ENCODE measurements around the gene APOA1. TPM values are rescaled to one million over a fixed set of nuclear protein-coding genes. Genes with fewer than 3 reads are reported as not detected.

The APOA1 gene
- total and polyA plus RNA-seq, 2 experiments from 2014 or later = 0.23 TPM; not detected in 1

DNA sequence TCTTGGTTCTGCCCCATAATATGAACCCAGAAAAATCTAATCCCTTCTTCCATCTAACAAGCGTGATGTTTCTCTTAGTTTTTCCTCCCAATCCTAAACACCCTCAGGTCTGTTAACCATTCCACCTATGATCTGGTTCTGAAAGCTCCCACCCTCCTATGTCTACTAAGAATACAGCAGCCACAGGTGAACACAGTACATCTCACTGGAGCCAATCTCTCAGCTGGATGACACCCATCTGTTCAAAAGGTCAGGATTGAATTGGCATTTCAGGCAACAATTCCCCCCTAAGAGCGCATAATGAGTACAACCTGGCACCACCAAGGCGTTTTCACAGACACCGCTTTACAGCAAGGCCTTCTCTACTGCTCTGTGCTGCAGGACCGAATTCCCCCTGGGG, 19.0 kb upstream of the APOA1 start:
- in situ Hi-C loops (cut with MboI) = no loop called here
- DNase-seq = no peak
- WGBS, 2 experiments (ENCODE audit: low coverage in 1 of 2, low lambda C conversion rate in 2 of 2, missing lambda C conversion rate in 2 of 2) = 97 to 98% methylated on average over 5 of the region's 5 CpGs

DNA sequence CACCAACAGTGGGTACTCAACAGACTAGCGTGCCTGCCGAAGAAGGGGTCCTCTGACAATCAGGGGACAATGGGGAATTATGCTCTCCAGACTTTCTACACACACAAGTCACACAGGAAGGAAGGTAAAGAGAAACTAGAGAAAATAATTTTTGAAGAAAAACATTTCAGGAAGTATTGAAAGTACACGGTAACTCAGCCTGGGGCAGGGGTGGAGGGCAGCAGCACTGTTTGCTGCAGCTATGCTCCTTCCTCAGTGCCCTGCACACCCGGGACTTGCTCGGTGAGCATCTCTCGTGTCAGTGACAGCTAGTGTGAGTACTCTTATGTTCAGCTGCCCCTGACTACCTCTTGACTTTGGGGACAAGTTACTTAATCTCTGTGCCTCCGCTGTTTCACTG, 18.0 kb upstream of the APOA1 start:
- Histone ChIP-seq H3K4me1 (ENCODE audit: insufficient read depth) (peaks cover 45% of the 10 kb centered on the region), H3K4me2 (ENCODE audit: unreplicated experiment) (no peak overlapping the region), H2AFZ (no peak overlapping the region), H3K79me2 (ENCODE audit: insufficient read depth) (peaks cover 7% of the 10 kb centered on the region; the same call in 1 of the 2 replicates), H3K4me3 (no peak overlapping the region), H3K27me3 (replicated peaks; ENCODE audit: insufficient read depth) (no peaks in the 10 kb centered on the region), H3K9ac (no peak overlapping the region), H4K20me1 (ENCODE audit: insufficient read depth) (no peaks in the 10 kb centered on the region), H3K27ac (no peak overlapping the region), H3K9me2 (ENCODE audit: insufficient read depth) (no peaks in the 10 kb centered on the region), H3F3A (ENCODE audit: insufficient read depth) (peaks cover 39% of the 10 kb centered on the region), H3K9me3 (ENCODE audit: low read depth) (no peaks in the 10 kb centered on the region), H3K36me3 (ENCODE audit: low read depth) (no peaks in the 10 kb centered on the region; the same call in 1 of the 2 replicates)
- no peak for TF ChIP-seq EZH2 (IDR thresholded peaks at IDR 0.05; ENCODE audit: insufficient read depth, poor library complexity, severe bottlenecking)
- no peak for TF ChIP-seq EZH2phosphoT487 (IDR thresholded peaks at IDR 0.05; ENCODE audit: insufficient read depth, low read depth)
- in situ Hi-C loops (cut with MboI) = no loop called here
- DNase-seq = no peak
- 97 to 98% methylated on average over 7 of the region's 7 CpGs for WGBS, 2 experiments (ENCODE audit: low coverage in 1 of 2, low lambda C conversion rate in 2 of 2, missing lambda C conversion rate in 2 of 2)

More for the DNA sequence above, 19.0 kb upstream of the APOA1 start:
- no peaks in the 10 kb centered on the region; the same call in 1 of the 2 replicates for H3K36me3 ChIP-seq (ENCODE audit: low read depth)
- H3K79me2 ChIP-seq (ENCODE audit: insufficient read depth) = peaks cover 7% of the 10 kb centered on the region; the same call in 1 of the 2 replicates
- no peak for TF ChIP-seq EZH2phosphoT487 (IDR thresholded peaks at IDR 0.05; ENCODE audit: insufficient read depth, low read depth)
- TF ChIP-seq EZH2 (IDR thresholded peaks at IDR 0.05; ENCODE audit: insufficient read depth, poor library complexity, severe bottlenecking) = no peak
- H3K4me1 ChIP-seq (ENCODE audit: insufficient read depth) = peaks cover 54% of the 10 kb centered on the region
- no peak overlapping the region for H3K9ac ChIP-seq
- H2AFZ ChIP-seq = no peak overlapping the region
- H3K4me2 ChIP-seq (ENCODE audit: unreplicated experiment) = no peak overlapping the region
- H3K9me2 ChIP-seq (ENCODE audit: insufficient read depth) = no peaks in the 10 kb centered on the region
- H3K9me3 ChIP-seq (ENCODE audit: low read depth) = no peaks in the 10 kb centered on the region
- no peaks in the 10 kb centered on the region for H4K20me1 ChIP-seq (ENCODE audit: insufficient read depth)
- H3K4me3 ChIP-seq = no peak overlapping the region
- no peak overlapping the region for H3K27ac ChIP-seq
- peaks cover 49% of the 10 kb centered on the region for H3F3A ChIP-seq (ENCODE audit: insufficient read depth)
- H3K27me3 ChIP-seq (replicated peaks; ENCODE audit: insufficient read depth) = no peaks in the 10 kb centered on the region

DNA sequence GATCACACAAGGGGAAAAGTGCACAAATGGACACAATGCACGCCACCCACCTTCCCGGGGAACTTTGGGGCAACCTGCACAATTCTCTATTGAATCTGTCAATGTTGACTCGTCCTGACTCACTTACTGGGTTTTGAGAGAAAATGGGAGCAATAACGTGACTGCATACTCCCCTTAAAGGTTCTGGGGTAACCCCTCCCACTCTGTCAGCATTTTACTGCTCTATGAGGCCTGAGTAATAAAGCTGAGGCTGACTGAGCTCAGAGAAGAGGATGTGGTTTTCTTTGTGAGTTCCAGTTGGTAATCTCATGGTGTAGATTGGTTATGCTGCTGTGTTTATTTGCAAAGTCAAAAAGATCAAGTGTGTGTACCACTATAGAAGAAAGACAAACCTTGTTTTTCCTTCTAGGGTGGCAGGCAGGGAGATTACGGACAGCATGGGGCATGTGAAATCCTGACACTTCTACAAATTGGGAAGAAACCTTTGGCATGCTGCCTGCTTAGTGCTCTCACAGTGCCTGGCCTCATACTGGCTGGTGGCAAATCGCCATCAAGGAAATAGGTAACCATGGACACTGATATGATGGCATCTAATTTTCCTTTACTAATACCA, 16.1 kb upstream of the APOA1 start:
- WGBS, 2 experiments (ENCODE audit: low coverage in 1 of 2, low lambda C conversion rate in 2 of 2, missing lambda C conversion rate in 2 of 2) = 20 to 21% methylated on average over 6 of the region's 6 CpGs
- Histone ChIP-seq H3K4me3 (peak overlapping the region; percentile 26; the same call in 1 of the 2 replicates), H3K9me3 (ENCODE audit: low read depth) (no peaks in the 10 kb centered on the region), H3K4me1 (ENCODE audit: insufficient read depth) (peaks cover 45% of the 10 kb centered on the region), H3K9ac (peak overlapping the region; percentile 23), H4K20me1 (ENCODE audit: insufficient read depth) (no peaks in the 10 kb centered on the region), H3F3A (ENCODE audit: insufficient read depth) (peaks cover 37% of the 10 kb centered on the region), H3K79me2 (ENCODE audit: insufficient read depth) (peaks cover 7% of the 10 kb centered on the region; the same call in 1 of the 2 replicates), H3K36me3 (ENCODE audit: low read depth) (no peaks in the 10 kb centered on the region), H3K27ac (peak overlapping the region; percentile 87), H3K4me2 (ENCODE audit: unreplicated experiment) (peak overlapping the region; percentile 58), H2AFZ (no peak overlapping the region), H3K27me3 (replicated peaks; ENCODE audit: insufficient read depth) (no peaks in the 10 kb centered on the region), H3K9me2 (ENCODE audit: insufficient read depth) (no peaks in the 10 kb centered on the region)
- no peak for TF ChIP-seq EZH2phosphoT487 (IDR thresholded peaks at IDR 0.05; ENCODE audit: insufficient read depth, low read depth)
- TF ChIP-seq EZH2 (IDR thresholded peaks at IDR 0.05; ENCODE audit: insufficient read depth, poor library complexity, severe bottlenecking) = no peak
- in situ Hi-C loops (cut with MboI) = no loop called here
- peak; percentile 96 for DNase-seq

DNA sequence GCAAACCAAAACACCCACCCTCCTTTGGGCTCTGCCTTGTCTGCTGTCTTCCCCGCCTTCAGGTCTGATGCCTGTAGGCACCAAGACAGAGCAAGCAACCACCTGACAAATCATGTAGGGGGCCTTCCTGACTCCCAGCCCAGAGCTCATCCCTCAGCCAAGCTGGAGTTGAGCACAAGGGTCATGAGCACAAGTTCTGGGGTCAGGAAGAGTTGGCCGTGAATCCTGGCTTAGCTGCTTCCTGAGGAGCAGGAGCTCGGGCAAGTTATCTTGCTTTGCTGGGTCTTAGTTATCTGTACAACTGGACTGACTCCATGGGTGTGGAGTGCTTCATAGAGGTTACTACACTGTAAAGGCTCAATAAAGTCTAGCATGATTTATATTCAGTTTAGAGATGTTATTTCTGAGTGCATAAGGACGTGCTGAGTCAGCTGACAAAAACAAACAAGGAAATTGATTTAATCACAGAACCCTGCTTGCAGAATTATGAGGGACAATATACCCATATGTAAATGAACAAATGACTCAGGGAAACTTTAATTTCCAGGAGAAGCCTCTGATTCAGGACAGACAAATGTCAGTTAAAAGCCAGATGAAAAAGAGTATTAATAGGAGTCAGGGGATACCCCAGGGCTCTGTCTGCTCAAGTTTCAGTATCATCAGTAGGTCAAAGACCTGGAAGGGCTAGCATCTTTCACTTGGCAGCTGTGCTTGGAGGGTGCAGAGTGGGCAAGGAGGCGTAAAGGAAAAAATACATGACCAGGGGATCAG, 15.0 kb upstream of the APOA1 start:
- peaks cover 36% of the 10 kb centered on the region for H3F3A ChIP-seq (ENCODE audit: insufficient read depth)
- no peak overlapping the region for H3K9ac ChIP-seq
- peaks cover 7% of the 10 kb centered on the region; the same call in 1 of the 2 replicates for H3K79me2 ChIP-seq (ENCODE audit: insufficient read depth)
- peak overlapping the region; percentile 87 for H3K27ac ChIP-seq
- no peak overlapping the region for H2AFZ ChIP-seq
- H3K4me1 ChIP-seq (ENCODE audit: insufficient read depth) = peaks cover 41% of the 10 kb centered on the region
- peak; percentile 53 for DNase-seq
- whole genome bisulfite sequencing, 2 experiments (ENCODE audit: low coverage in 1 of 2, low lambda C conversion rate in 2 of 2, missing lambda C conversion rate in 2 of 2) = 52 to 55% methylated on average over 5 of the region's 5 CpGs
- no peaks in the 10 kb centered on the region for H3K36me3 ChIP-seq (ENCODE audit: low read depth)
- no peak overlapping the region for H3K4me3 ChIP-seq
- H3K27me3 ChIP-seq (replicated peaks; ENCODE audit: insufficient read depth) = no peaks in the 10 kb centered on the region
- no peak for TF ChIP-seq EZH2 (IDR thresholded peaks at IDR 0.05; ENCODE audit: insufficient read depth, poor library complexity, severe bottlenecking)
- peak overlapping the region; percentile 58 for H3K4me2 ChIP-seq (ENCODE audit: unreplicated experiment)
- in situ Hi-C loops (cut with MboI) = no loop called here
- no peaks in the 10 kb centered on the region for H3K9me3 ChIP-seq (ENCODE audit: low read depth)
- H3K9me2 ChIP-seq (ENCODE audit: insufficient read depth) = no peaks in the 10 kb centered on the region
- no peaks in the 10 kb centered on the region for H4K20me1 ChIP-seq (ENCODE audit: insufficient read depth)
